ENCODE results near the gene COG7.

COG7 gene

GRCh38 chr16:23378921-23379320 is 74.1 kb downstream of the COG7 start:
- Histone ChIP-seq H3K4me1 (ENCODE audit: low read depth, poor library complexity, severe bottlenecking) (no peaks in the 10 kb centered on the region), H2AFZ (ENCODE audit: low read depth) (no peak overlapping the region), H3K36me3 (ENCODE audit: insufficient read depth) (no peaks in the 10 kb centered on the region), H4K20me1 (ENCODE audit: insufficient read depth) (no peaks in the 10 kb centered on the region), H3K79me2 (ENCODE audit: insufficient read depth, low read depth) (no peaks in the 10 kb centered on the region), H3K4me3 (IDR thresholded peaks at IDR 0.05; ENCODE audit: insufficient read depth, low read depth, low read length) (no peak overlapping the region), H3K4me2 (no peak overlapping the region), H3K27ac (no peak overlapping the region), H3K27me3 (ENCODE audit: insufficient read depth, low read depth) (no peaks in the 10 kb centered on the region), H3K9ac (no peak overlapping the region)
- TF ChIP-seq CTCF (conservative IDR thresholded peaks at IDR 0.05; ENCODE audit: low read depth, low read length) = no peak

GRCh38 chr16:23378256-23378655 is 74.7 kb downstream of the COG7 start:
- Histone ChIP-seq H3K4me2 (no peak overlapping the region), H3K27ac (no peak overlapping the region), H4K20me1 (ENCODE audit: insufficient read depth) (no peaks in the 10 kb centered on the region), H3K36me3 (ENCODE audit: insufficient read depth) (no peaks in the 10 kb centered on the region), H3K4me1 (ENCODE audit: low read depth, poor library complexity, severe bottlenecking) (no peaks in the 10 kb centered on the region), H3K9ac (no peak overlapping the region), H3K27me3 (ENCODE audit: insufficient read depth, low read depth) (no peaks in the 10 kb centered on the region), H3K79me2 (ENCODE audit: insufficient read depth, low read depth) (no peaks in the 10 kb centered on the region), H2AFZ (ENCODE audit: low read depth) (no peak overlapping the region), H3K4me3 (IDR thresholded peaks at IDR 0.05; ENCODE audit: insufficient read depth, low read depth, low read length) (no peak overlapping the region)
- TF ChIP-seq CTCF (conservative IDR thresholded peaks at IDR 0.05; ENCODE audit: low read depth, low read length) = no peak

GRCh38 chr16:23377071-23377931 is 75.7 kb downstream of the COG7 start:
- Histone ChIP-seq H2AFZ (ENCODE audit: low read depth) (no peak overlapping the region), H4K20me1 (ENCODE audit: insufficient read depth) (no peaks in the 10 kb centered on the region), H3K27me3 (ENCODE audit: insufficient read depth, low read depth) (no peaks in the 10 kb centered on the region), H3K4me1 (ENCODE audit: low read depth, poor library complexity, severe bottlenecking) (peaks cover 2% of the 10 kb centered on the region), H3K9ac (no peak overlapping the region), H3K36me3 (ENCODE audit: insufficient read depth) (no peaks in the 10 kb centered on the region), H3K4me2 (no peak overlapping the region), H3K79me2 (ENCODE audit: insufficient read depth, low read depth) (no peaks in the 10 kb centered on the region), H3K27ac (no peak overlapping the region), H3K4me3 (IDR thresholded peaks at IDR 0.05; ENCODE audit: insufficient read depth, low read depth, low read length) (no peak overlapping the region)
- TF ChIP-seq CTCF (conservative IDR thresholded peaks at IDR 0.05; ENCODE audit: low read depth, low read length) = no peak

GRCh38 chr16:23375643-23376042 is 77.3 kb downstream of the COG7 start:
- no peak overlapping the region for H3K27ac ChIP-seq
- H3K36me3 ChIP-seq (ENCODE audit: insufficient read depth) = no peaks in the 10 kb centered on the region
- H3K9ac ChIP-seq = no peak overlapping the region
- H3K4me3 ChIP-seq (IDR thresholded peaks at IDR 0.05; ENCODE audit: insufficient read depth, low read depth, low read length) = no peak overlapping the region
- no peaks in the 10 kb centered on the region for H4K20me1 ChIP-seq (ENCODE audit: insufficient read depth)
- H3K4me2 ChIP-seq = no peak overlapping the region
- TF ChIP-seq CTCF (conservative IDR thresholded peaks at IDR 0.05; ENCODE audit: low read depth, low read length) = no peak
- no peak overlapping the region for H2AFZ ChIP-seq (ENCODE audit: low read depth)
- no peaks in the 10 kb centered on the region for H3K27me3 ChIP-seq (ENCODE audit: insufficient read depth, low read depth)
- H3K4me1 ChIP-seq (ENCODE audit: low read depth, poor library complexity, severe bottlenecking) = peaks cover 9% of the 10 kb centered on the region
- H3K79me2 ChIP-seq (ENCODE audit: insufficient read depth, low read depth) = no peaks in the 10 kb centered on the region
